ENCODE data around the gene CCDC89. TPM values are rescaled to one million over a fixed set of nuclear protein-coding genes. Genes with fewer than 3 reads are reported as not detected.

CCDC89 gene
- total RNA-seq, 1 experiment from 2014 or later = 0.26 TPM

GRCh38 chr11:85718126-85718943, 32.3 kb upstream of the CCDC89 start:
- no peak overlapping the region for H3K4me3 Mint-ChIP-seq (ENCODE audit: low read depth, unreplicated experiment)
- H3K36me3 Mint-ChIP-seq (ENCODE audit: insufficient read depth, unreplicated experiment) = no peaks in the 10 kb centered on the region
- no TSS peak for BruUV-seq (replicated peaks)
- intact Hi-C loops (cut with micrococcal nuclease; ENCODE audit: unreplicated experiment) = no loop called here
- H3K4me1 Mint-ChIP-seq (ENCODE audit: low read depth, unreplicated experiment) = peaks cover 19% of the 10 kb centered on the region
- no peaks in the 10 kb centered on the region for H3K27me3 Mint-ChIP-seq (ENCODE audit: unreplicated experiment)
- H3K9me3 Mint-ChIP-seq (ENCODE audit: low read depth, unreplicated experiment) = no peaks in the 10 kb centered on the region
- no peak for TF ChIP-seq CTCF (IDR thresholded peaks at IDR 0.05; ENCODE audit: unreplicated experiment)
- CTCF ChIA-PET = interaction anchor here (0.6 to 0.9 kb wide), 2 partner anchors 8 to 396 kb away, joined by 3 to 8 read pairs; no protein-coding TSS in a partner anchor
- DNase-seq = no peak
- H3K27ac Mint-ChIP-seq (ENCODE audit: unreplicated experiment) = no peak overlapping the region

DNA sequence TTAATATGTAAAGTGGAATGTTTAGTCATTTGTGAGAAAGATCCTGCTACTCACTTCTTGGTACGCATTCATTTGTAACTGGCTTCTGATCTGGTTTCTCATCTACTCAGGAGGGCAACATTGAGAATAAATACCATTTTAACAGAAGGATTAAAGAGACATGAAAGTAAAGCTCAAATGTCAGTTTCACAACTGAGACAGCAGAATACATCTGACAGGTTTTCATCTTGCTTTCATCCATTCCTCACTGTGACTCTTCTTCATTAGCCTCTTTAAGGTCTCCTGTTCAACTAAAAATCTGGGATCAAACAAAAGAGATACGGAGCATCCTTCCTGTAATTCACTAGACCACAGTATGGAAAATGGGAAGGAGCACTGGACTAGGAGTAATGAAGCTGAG, 31.4 kb upstream of the CCDC89 start:
- H3K9me3 Mint-ChIP-seq (ENCODE audit: low read depth, unreplicated experiment) = no peaks in the 10 kb centered on the region
- no peak overlapping the region for H3K4me3 Mint-ChIP-seq (ENCODE audit: low read depth, unreplicated experiment)
- no peaks in the 10 kb centered on the region for H3K27me3 Mint-ChIP-seq (ENCODE audit: unreplicated experiment)
- intact Hi-C loops (cut with micrococcal nuclease; ENCODE audit: unreplicated experiment) = no loop called here
- no peak for TF ChIP-seq CTCF (IDR thresholded peaks at IDR 0.05; ENCODE audit: unreplicated experiment)
- CTCF ChIA-PET = no interaction called here
- no peak overlapping the region for H3K27ac Mint-ChIP-seq (ENCODE audit: unreplicated experiment)
- BruUV-seq (replicated peaks) = no TSS peak
- no peaks in the 10 kb centered on the region for H3K36me3 Mint-ChIP-seq (ENCODE audit: insufficient read depth, unreplicated experiment)
- no peak for DNase-seq
- H3K4me1 Mint-ChIP-seq (ENCODE audit: low read depth, unreplicated experiment) = peaks cover 13% of the 10 kb centered on the region

- no peak for TF ChIP-seq CTCF (IDR thresholded peaks at IDR 0.05; ENCODE audit: unreplicated experiment)
- intact Hi-C loops (cut with micrococcal nuclease; ENCODE audit: unreplicated experiment) = no loop called here
- no peaks in the 10 kb centered on the region for H3K36me3 Mint-ChIP-seq (ENCODE audit: insufficient read depth, unreplicated experiment)
- H3K9me3 Mint-ChIP-seq (ENCODE audit: low read depth, unreplicated experiment) = no peaks in the 10 kb centered on the region
- H3K4me3 Mint-ChIP-seq (ENCODE audit: low read depth, unreplicated experiment) = no peak overlapping the region
- DNase-seq = no peak
- no peaks in the 10 kb centered on the region for H3K4me1 Mint-ChIP-seq (ENCODE audit: low read depth, unreplicated experiment)
- H3K27me3 Mint-ChIP-seq (ENCODE audit: unreplicated experiment) = no peaks in the 10 kb centered on the region
- BruUV-seq (replicated peaks) = no TSS peak
- no peak overlapping the region for H3K27ac Mint-ChIP-seq (ENCODE audit: unreplicated experiment)
- CTCF ChIA-PET = no interaction called here
Measured at GRCh38 chr11:85712953-85713352, 27.0 kb upstream of the CCDC89 start.

DNA sequence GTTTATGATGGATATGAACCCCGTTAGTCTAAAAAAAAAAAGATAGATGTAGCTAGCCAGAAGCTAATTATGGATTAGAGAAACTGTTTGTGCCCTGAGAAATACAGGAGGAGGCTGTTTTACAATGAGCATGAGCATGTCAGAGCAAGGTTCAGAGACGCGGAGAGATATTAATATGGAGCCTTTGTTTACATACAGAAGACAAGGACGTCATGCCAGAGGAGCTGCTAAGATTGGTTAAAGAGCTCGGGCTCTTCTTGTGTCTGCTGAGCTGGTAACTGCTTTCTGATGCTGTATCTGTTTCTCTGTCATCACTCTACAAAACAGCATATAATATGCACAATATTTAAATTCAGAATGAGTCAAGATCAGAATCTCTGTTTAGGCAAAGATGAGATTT, 24.9 kb upstream of the CCDC89 start:
- Mint-ChIP-seq H3K9me3 (ENCODE audit: low read depth, unreplicated experiment) (no peaks in the 10 kb centered on the region), H3K4me1 (ENCODE audit: low read depth, unreplicated experiment) (no peaks in the 10 kb centered on the region), H3K4me3 (ENCODE audit: low read depth, unreplicated experiment) (no peak overlapping the region), H3K27ac (ENCODE audit: unreplicated experiment) (no peak overlapping the region), H3K36me3 (ENCODE audit: insufficient read depth, unreplicated experiment) (no peaks in the 10 kb centered on the region), H3K27me3 (ENCODE audit: unreplicated experiment) (no peaks in the 10 kb centered on the region)
- intact Hi-C loops (cut with micrococcal nuclease; ENCODE audit: unreplicated experiment) = no loop called here
- BruUV-seq (replicated peaks) = no TSS peak
- no peak for DNase-seq
- CTCF ChIA-PET = interaction anchor here (0.8 kb wide), 1 partner anchor 8 kb away, joined by 3 read pairs; no protein-coding TSS in a partner anchor
- no peak for TF ChIP-seq CTCF (IDR thresholded peaks at IDR 0.05; ENCODE audit: unreplicated experiment)

Data from Calu3 (cell line).